Vagina (tissue), 2 donors: Measurements from ENCODE around the gene NANOS2. TPM values are rescaled to one million over a fixed set of nuclear protein-coding genes. Genes with fewer than 3 reads are reported as not detected.

Experiments used
- DNase-seq, 2 donors: peaks; one replicate each; pipeline ENCODE4 v3.0.0-alpha.2; 2017; ENCODE audit errors: extremely low spot score in 2 of 2
- H3K27ac ChIP-seq: fragments of 200-600 bp; sonication (generic); one replicate; pipeline ENCODE4 v1.5.1; 2019
- H3K27me3 ChIP-seq: fragments of 200-600 bp; sonication (generic); one replicate; pipeline ENCODE4 v1.5.1; 2019
- H3K36me3 ChIP-seq, 2 donors: fragments of 200-600 bp; sonication (generic); one replicate each; pipeline ENCODE4 v1.5.1; 2017 to 2019
- H3K4me1 ChIP-seq: fragments of 200-600 bp; sonication (generic); one replicate; pipeline ENCODE4 v1.5.1; 2019
- H3K4me3 ChIP-seq, 2 donors: fragments of 200-600 bp; sonication (generic); 1 replicate in 1 of 2; 2 replicates in 1 of 2; pipeline ENCODE4 v1.5.1; 2016 to 2019
- H3K9me3 ChIP-seq: fragments of 200-600 bp; sonication (generic); one replicate; pipeline ENCODE4 v1.5.1; 2019
- CTCF ChIP-seq, 3 experiments: fragments of 450-650 bp in 2 of 3; fragments of 200-600 bp in 1 of 3; sonication (generic) in 1 of 3; IDR thresholded peaks; one replicate each; pipeline ENCODE4 v1.5.1; 2017 to 2019; ENCODE audit warnings: antibody characterized with exemption in 3 of 3, mild to moderate bottlenecking in 2 of 3, moderate library complexity in 2 of 3
- POLR2A ChIP-seq, 2 donors: fragments of 450-650 bp; IDR thresholded peaks; one replicate each; pipeline ENCODE4 v1.6.1; 2017; ENCODE audit warnings: antibody characterized with exemption in 2 of 2, mild to moderate bottlenecking in 2 of 2, moderate library complexity in 2 of 2
- POLR2AphosphoS5 ChIP-seq, 2 donors: sonication (generic); formaldehyde crosslinking; IDR thresholded peaks; one replicate each; pipeline ENCODE4 v1.9.0; 2017; ENCODE audit warnings: antibody characterized with exemption in 2 of 2, mild to moderate bottlenecking in 2 of 2, low read depth in 1 of 2; ENCODE audit not compliant: insufficient read depth in 1 of 2
- intact Hi-C: fragments of 100-400 bp; cut with DNase I; formaldehyde crosslinking; loops from one replicate; pipeline ENCODE4 v1.15.1; 2023
- total RNA-seq: library from RNA; depleted of rRNA; stranded (reverse); fragments of >200 nt; gene quantifications from one replicate; pipeline ENCODE4 v1.2.3, GENCODE V29; 2016

The NANOS2 gene
- total RNA-seq, 1 donor from 2014 or later: not detected

GRCh38 chr19:45863335-45863839 is 51.2 kb downstream of the NANOS2 start:
- H3K36me3 ChIP-seq: peaks cover 0 to 6% of the 10 kb centered on the region in 2 donors
- DNase-seq: no peak
- no peaks in the 10 kb centered on the region for H3K9me3 ChIP-seq
- peaks cover 10% of the 10 kb centered on the region for H3K27me3 ChIP-seq
- TF ChIP-seq CTCF (IDR thresholded peaks at IDR 0.05) (no peak), POLR2AphosphoS5 (IDR thresholded peaks at IDR 0.05; ENCODE audit: insufficient read depth in 1 of 2, low read depth in 1 of 2) (no peak), POLR2A (IDR thresholded peaks at IDR 0.05) (no peak)
- H3K4me3 ChIP-seq: peak overlapping the region; percentile 96 to 98
- intact Hi-C loops: no loop called here
- peaks cover 33% of the 10 kb centered on the region for H3K4me1 ChIP-seq
- H3K27ac ChIP-seq: no peak overlapping the region

Other genes starting within 250 kb of the NANOS2 start
- gene GIPR, start 246.6 kb downstream of the NANOS2 start, total RNA-seq: 3.4 TPM
- 180 TPM for gene SNRPD2, start 222.8 kb downstream of the NANOS2 start, total RNA-seq
- gene QPCTL, start 222.1 kb downstream of the NANOS2 start, total RNA-seq: 4.7 TPM
- 23.8 TPM for gene FBXO46, start 183.9 kb downstream of the NANOS2 start, total RNA-seq
- not detected for gene MEIOSIN, start 181.3 kb downstream of the NANOS2 start, total RNA-seq
- 20.6 TPM for gene SIX5, start 145.5 kb downstream of the NANOS2 start, total RNA-seq
- 29.0 TPM for gene DMPK, start 132.3 kb downstream of the NANOS2 start, total RNA-seq
- 31.2 TPM for gene DMWD, start 121.9 kb downstream of the NANOS2 start, total RNA-seq
- gene RSPH6A, start 99.5 kb downstream of the NANOS2 start, total RNA-seq: not detected
- gene SYMPK, start 51.6 kb downstream of the NANOS2 start, total RNA-seq: 43.2 TPM
- gene FOXA3, start 50.5 kb downstream of the NANOS2 start, total RNA-seq: not detected
- 32.2 TPM for gene IRF2BP1, start 28.6 kb downstream of the NANOS2 start, total RNA-seq
- gene MYPOP, start 12.2 kb downstream of the NANOS2 start, total RNA-seq: 13.8 TPM
- gene NOVA2, start 59.1 kb upstream of the NANOS2 start, total RNA-seq: 1.5 TPM
- 36.3 TPM for gene CCDC61, start 80.7 kb upstream of the NANOS2 start, total RNA-seq
- not detected for gene PGLYRP1, start 108.3 kb upstream of the NANOS2 start, total RNA-seq
- not detected for gene IGFL4, start 126.2 kb upstream of the NANOS2 start, total RNA-seq
- not detected for gene IGFL3, start 209.9 kb upstream of the NANOS2 start, total RNA-seq
- not detected for gene IGFL2, start 233.5 kb upstream of the NANOS2 start, total RNA-seq